ENCODE data around the gene CNTNAP5. TPM values are rescaled to one million over a fixed set of nuclear protein-coding genes. Genes with fewer than 3 reads are reported as not detected.

CNTNAP5 gene
- total and polyA plus RNA-seq, 4 donors: not detected

DNA sequence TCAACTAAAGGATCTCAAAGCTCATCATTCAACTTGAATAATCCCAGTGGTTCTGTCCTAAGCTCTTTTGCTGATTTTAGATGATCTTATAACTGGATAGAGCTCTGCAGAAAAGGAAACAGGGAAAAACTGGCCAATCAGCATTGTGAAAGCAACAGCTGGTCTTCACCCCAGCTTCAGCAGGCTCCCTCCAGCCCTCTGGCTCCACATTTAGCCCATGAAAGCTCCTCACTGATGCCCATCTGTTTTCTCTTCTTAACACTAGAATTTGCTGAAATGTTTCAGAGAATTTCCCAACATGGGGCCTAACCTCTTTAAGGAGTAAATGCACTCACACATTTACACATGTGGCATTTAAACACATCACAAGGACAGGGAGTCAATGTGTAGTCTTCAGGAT is 223.3 kb downstream of the CNTNAP5 start:
- Histone ChIP-seq H3K4me1 (ENCODE audit: control insufficient read depth in 1 of 2, insufficient read depth in 2 of 2, low read length in 2 of 2) (no peaks in the 10 kb centered on the region), H3K27me3 (ENCODE audit: control insufficient read depth in 1 of 2, insufficient read depth in 2 of 2, low read length in 1 of 2) (no peaks in the 10 kb centered on the region), H3K36me3 (ENCODE audit: control insufficient read depth in 1 of 2, insufficient read depth in 2 of 2, low read length in 1 of 2) (no peaks in the 10 kb centered on the region), H3K4me3 (ENCODE audit: low read length in 2 of 2) (no peak overlapping the region), H3K9me3 (ENCODE audit: control insufficient read depth, low read length) (no peaks in the 10 kb centered on the region), H3K27ac (ENCODE audit: low read depth in 1 of 2, low read length in 2 of 2) (no peak overlapping the region)
- intact Hi-C loops (cut with DNase I): no loop called here
- DNase-seq: no peak
- no peak for ATAC-seq (ENCODE audit: low FRiP score)

DNA sequence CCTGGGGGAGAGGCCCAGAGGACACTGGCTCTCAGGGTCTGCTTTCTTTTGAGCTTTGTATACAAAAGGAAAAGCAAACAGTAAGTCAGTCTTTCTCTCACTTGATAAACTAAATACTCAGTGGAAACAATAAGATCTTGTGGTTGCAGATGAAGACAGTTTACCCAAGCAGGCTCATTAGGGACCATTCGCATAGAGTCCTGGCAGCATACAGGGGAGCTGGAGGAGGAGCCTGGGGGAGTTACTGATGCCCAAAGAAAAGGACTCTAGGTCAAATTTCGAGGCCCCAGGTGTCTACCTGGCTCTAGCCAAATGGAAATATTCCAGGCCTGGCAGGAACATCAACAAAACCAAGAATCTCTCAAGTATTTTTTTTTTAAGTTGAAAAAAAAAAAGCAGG is 225.3 kb downstream of the CNTNAP5 start:
- no peak overlapping the region for H3K27ac ChIP-seq (ENCODE audit: low read depth in 1 of 2, low read length in 2 of 2)
- no peak for DNase-seq
- no peaks in the 10 kb centered on the region for H3K36me3 ChIP-seq (ENCODE audit: control insufficient read depth in 1 of 2, insufficient read depth in 2 of 2, low read length in 1 of 2)
- no peak overlapping the region for H3K4me3 ChIP-seq (ENCODE audit: low read length in 2 of 2)
- H3K4me1 ChIP-seq (ENCODE audit: control insufficient read depth in 1 of 2, insufficient read depth in 2 of 2, low read length in 2 of 2): no peaks in the 10 kb centered on the region
- H3K9me3 ChIP-seq (ENCODE audit: control insufficient read depth, low read length): no peaks in the 10 kb centered on the region
- no peak for ATAC-seq (ENCODE audit: low FRiP score)
- intact Hi-C loops (cut with DNase I): no loop called here
- WGBS, 2 donors: 81 to 95% methylated on average over 2 of the region's 2 CpGs
- no peaks in the 10 kb centered on the region for H3K27me3 ChIP-seq (ENCODE audit: control insufficient read depth in 1 of 2, insufficient read depth in 2 of 2, low read length in 1 of 2)

DNA sequence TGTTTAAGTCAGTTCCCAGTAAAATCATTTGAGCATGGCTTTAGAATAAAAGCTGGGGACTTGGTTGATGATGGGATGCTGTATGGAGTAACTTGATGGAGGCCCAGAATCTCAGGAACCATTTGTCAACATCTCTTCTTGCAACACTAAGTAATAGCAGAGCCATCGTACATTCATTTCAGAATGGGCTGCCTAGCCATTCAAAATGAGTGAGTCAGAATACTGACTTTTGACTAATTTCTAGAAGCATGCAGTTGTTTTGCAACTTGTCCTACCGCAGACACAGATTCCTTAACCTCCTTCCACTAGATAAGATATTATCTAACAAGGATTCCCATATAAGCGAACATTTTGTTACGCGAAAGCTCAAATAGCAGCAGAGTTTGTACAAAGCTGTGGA is 229.5 kb downstream of the CNTNAP5 start:
- ATAC-seq (ENCODE audit: low FRiP score): no peak

DNA sequence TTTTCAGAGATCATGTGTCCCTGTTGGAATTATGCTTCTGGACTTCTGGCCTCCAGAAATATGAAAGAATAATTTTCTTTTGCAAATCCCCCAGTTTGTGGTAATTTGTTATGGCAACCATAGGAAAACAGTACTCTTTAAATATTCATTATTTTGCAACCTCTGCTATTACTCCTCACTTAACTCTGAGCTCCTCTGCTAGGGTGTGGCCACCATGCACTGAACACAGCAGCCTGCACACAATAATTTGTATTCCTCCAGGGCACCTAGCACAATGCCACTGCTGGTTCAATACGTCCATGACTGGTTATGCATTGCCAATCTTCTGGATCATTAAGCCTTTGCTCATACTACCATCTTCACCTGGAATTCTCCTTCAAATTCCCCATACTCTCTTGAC is 232.0 kb downstream of the CNTNAP5 start:
- DNase-seq: no peak
- 71 to 77% methylated on average over 1 of the region's 1 CpG for WGBS, 2 donors
- Histone ChIP-seq H3K27ac (ENCODE audit: low read depth in 1 of 2, low read length in 2 of 2) (no peak overlapping the region), H3K4me3 (ENCODE audit: low read length in 2 of 2) (no peak overlapping the region), H3K36me3 (ENCODE audit: control insufficient read depth in 1 of 2, insufficient read depth in 2 of 2, low read length in 1 of 2) (no peaks in the 10 kb centered on the region), H3K4me1 (ENCODE audit: control insufficient read depth in 1 of 2, insufficient read depth in 2 of 2, low read length in 2 of 2) (no peaks in the 10 kb centered on the region), H3K27me3 (ENCODE audit: control insufficient read depth in 1 of 2, insufficient read depth in 2 of 2, low read length in 1 of 2) (no peaks in the 10 kb centered on the region), H3K9me3 (ENCODE audit: control insufficient read depth, low read length) (no peaks in the 10 kb centered on the region)
- ATAC-seq (ENCODE audit: low FRiP score): no peak
- intact Hi-C loops (cut with DNase I): no loop called here

More for the DNA sequence above, 229.5 kb downstream of the CNTNAP5 start:
- no peaks in the 10 kb centered on the region for H3K27me3 ChIP-seq (ENCODE audit: control insufficient read depth in 1 of 2, insufficient read depth in 2 of 2, low read length in 1 of 2)
- no peaks in the 10 kb centered on the region for H3K4me1 ChIP-seq (ENCODE audit: control insufficient read depth in 1 of 2, insufficient read depth in 2 of 2, low read length in 2 of 2)
- intact Hi-C loops (cut with DNase I): no loop called here
- DNase-seq: no peak
- no peaks in the 10 kb centered on the region for H3K36me3 ChIP-seq (ENCODE audit: control insufficient read depth in 1 of 2, insufficient read depth in 2 of 2, low read length in 1 of 2)
- H3K27ac ChIP-seq (ENCODE audit: low read depth in 1 of 2, low read length in 2 of 2): no peak overlapping the region
- 90 to 94% methylated on average over 5 of the region's 5 CpGs for WGBS, 2 donors
- H3K4me3 ChIP-seq (ENCODE audit: low read length in 2 of 2): no peak overlapping the region
- H3K9me3 ChIP-seq (ENCODE audit: control insufficient read depth, low read length): no peaks in the 10 kb centered on the region

DNA sequence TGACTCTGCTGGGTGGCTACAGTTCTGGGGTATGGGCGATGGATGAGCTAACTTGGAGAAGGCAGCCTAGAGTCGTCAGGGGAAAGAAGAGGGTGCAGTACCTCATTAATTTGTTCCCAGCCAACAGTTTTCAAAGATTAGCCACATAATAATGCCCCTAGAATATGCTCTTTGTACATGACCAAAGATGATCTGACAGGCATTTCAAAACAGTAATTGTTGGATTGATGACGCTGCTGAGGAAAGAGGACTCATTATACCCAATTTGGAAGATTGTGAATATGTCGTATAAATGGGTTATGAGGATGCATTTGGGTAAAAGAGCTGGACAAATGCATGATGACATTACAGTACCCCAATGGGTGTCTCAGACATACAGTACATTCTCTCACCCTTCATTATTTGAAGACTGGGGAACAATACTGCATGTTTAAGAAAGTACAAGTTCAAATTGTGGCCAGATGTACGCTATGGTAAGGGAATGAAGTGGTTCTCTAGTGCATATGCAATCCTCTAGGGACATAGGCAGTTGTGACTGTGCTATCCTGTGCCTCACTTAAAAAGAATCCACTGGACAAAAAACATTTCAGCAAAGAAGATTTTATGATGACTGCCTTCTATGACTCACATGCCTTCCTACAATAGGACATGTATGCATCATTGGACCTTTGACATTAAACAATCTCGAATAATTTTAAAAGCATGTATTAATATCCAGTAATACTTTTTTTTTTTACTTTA is 233.2 kb downstream of the CNTNAP5 start:
- no peaks in the 10 kb centered on the region for H3K9me3 ChIP-seq (ENCODE audit: control insufficient read depth, low read length)
- DNase-seq (no peak), ATAC-seq (ENCODE audit: low FRiP score) (no peak)
- no peak overlapping the region for H3K4me3 ChIP-seq (ENCODE audit: low read length in 2 of 2)
- no peaks in the 10 kb centered on the region for H3K36me3 ChIP-seq (ENCODE audit: control insufficient read depth in 1 of 2, insufficient read depth in 2 of 2, low read length in 1 of 2)
- H3K27me3 ChIP-seq (ENCODE audit: control insufficient read depth in 1 of 2, insufficient read depth in 2 of 2, low read length in 1 of 2): no peaks in the 10 kb centered on the region
- no peak overlapping the region for H3K27ac ChIP-seq (ENCODE audit: low read depth in 1 of 2, low read length in 2 of 2)
- intact Hi-C loops (cut with DNase I): no loop called here
- 87 to 93% methylated on average over 6 of the region's 6 CpGs for whole genome bisulfite sequencing, 2 donors
- H3K4me1 ChIP-seq (ENCODE audit: control insufficient read depth in 1 of 2, insufficient read depth in 2 of 2, low read length in 2 of 2): no peaks in the 10 kb centered on the region

DNA sequence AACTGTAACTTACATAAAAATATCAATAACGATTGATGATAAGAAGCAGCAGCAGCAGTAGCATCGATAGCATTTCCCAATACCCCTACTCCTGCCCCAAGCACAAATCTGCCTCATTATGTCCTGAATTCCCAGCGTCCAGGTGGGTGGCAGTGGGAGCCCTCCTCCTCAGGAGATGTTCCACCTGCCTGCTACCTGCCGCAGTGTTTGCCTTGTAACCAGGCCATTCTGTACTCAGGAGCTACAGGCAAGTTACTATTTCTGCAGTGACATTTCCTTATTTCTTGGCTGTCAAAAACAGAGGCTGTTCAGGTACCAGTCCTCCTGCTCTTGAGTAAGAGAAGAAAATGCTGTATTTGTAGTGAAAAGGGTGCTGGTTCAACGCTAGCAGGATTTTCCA is 236.4 kb downstream of the CNTNAP5 start:
- H3K9me3 ChIP-seq (ENCODE audit: control insufficient read depth, low read length): no peaks in the 10 kb centered on the region
- no peaks in the 10 kb centered on the region for H3K4me1 ChIP-seq (ENCODE audit: control insufficient read depth in 1 of 2, insufficient read depth in 2 of 2, low read length in 2 of 2)
- H3K27me3 ChIP-seq (ENCODE audit: control insufficient read depth in 1 of 2, insufficient read depth in 2 of 2, low read length in 1 of 2): no peaks in the 10 kb centered on the region
- ATAC-seq (ENCODE audit: low FRiP score) (no peak), DNase-seq (no peak)
- WGBS, 2 donors: 77 to 83% methylated on average over 5 of the region's 5 CpGs
- no peaks in the 10 kb centered on the region for H3K36me3 ChIP-seq (ENCODE audit: control insufficient read depth in 1 of 2, insufficient read depth in 2 of 2, low read length in 1 of 2)
- no peak overlapping the region for H3K4me3 ChIP-seq (ENCODE audit: low read length in 2 of 2)
- intact Hi-C loops (cut with DNase I): no loop called here
- no peak overlapping the region for H3K27ac ChIP-seq (ENCODE audit: low read depth in 1 of 2, low read length in 2 of 2)

DNA sequence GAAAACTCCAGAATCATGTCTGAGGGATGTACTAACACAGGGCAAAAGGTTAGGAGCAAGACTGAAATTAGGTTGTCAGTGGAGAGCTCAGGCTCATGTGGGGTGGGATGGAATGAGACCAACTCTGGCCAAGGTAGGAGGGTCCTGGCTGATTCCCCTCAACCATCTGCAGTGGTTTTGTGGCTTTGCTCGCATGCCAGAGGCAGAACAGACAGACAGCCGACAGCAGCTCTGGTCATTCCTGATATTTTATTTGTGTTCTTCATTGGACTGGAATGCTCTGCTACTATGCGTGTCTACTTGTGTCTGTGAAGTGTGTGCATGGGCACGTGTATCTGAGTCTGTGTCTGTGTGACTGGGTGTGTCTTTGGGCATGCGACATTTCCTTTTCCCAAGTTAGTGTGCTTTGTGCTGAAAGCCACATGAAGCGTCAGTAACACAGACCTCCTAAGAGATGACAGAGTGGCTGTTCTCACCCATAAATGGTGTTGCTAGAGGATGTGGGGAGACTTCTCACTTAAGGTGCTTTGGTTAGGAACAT is 239.5 kb downstream of the CNTNAP5 start:
- H3K36me3 ChIP-seq (ENCODE audit: control insufficient read depth in 1 of 2, insufficient read depth in 2 of 2, low read length in 1 of 2): no peaks in the 10 kb centered on the region
- WGBS, 2 donors: 54 to 72% methylated on average over 6 of the region's 6 CpGs
- intact Hi-C loops (cut with DNase I): no loop called here
- DNase-seq (no peak), ATAC-seq (ENCODE audit: low FRiP score) (no peak)
- no peaks in the 10 kb centered on the region for H3K27me3 ChIP-seq (ENCODE audit: control insufficient read depth in 1 of 2, insufficient read depth in 2 of 2, low read length in 1 of 2)
- H3K4me3 ChIP-seq (ENCODE audit: low read length in 2 of 2): no peak overlapping the region
- no peak overlapping the region for H3K27ac ChIP-seq (ENCODE audit: low read depth in 1 of 2, low read length in 2 of 2)
- no peaks in the 10 kb centered on the region for H3K4me1 ChIP-seq (ENCODE audit: control insufficient read depth in 1 of 2, insufficient read depth in 2 of 2, low read length in 2 of 2)
- no peaks in the 10 kb centered on the region for H3K9me3 ChIP-seq (ENCODE audit: control insufficient read depth, low read length)

DNA sequence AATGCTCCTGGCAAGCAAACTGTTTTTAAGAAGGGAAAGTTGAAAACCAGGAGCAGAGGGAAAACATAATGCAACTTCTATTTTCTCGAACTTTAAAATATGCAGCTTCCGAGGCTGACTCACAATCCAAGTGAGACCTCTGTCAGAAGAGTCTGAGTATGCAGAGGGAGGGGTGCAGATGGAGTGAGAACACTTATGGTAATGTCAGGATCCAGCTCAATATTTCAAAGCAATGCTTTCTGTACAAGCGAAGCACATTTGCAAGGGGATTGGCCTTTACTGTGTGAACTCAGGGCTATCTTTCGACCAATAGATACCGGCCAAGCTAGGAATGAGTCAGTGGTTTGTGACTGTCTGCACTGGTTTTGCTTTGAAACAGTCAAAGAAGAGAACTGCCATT is 242.7 kb downstream of the CNTNAP5 start:
- Histone ChIP-seq H3K4me1 (ENCODE audit: control insufficient read depth in 1 of 2, insufficient read depth in 2 of 2, low read length in 2 of 2) (no peaks in the 10 kb centered on the region), H3K27me3 (ENCODE audit: control insufficient read depth in 1 of 2, insufficient read depth in 2 of 2, low read length in 1 of 2) (no peaks in the 10 kb centered on the region), H3K4me3 (ENCODE audit: low read length in 2 of 2) (no peak overlapping the region), H3K27ac (ENCODE audit: low read depth in 1 of 2, low read length in 2 of 2) (no peak overlapping the region), H3K36me3 (ENCODE audit: control insufficient read depth in 1 of 2, insufficient read depth in 2 of 2, low read length in 1 of 2) (no peaks in the 10 kb centered on the region), H3K9me3 (ENCODE audit: control insufficient read depth, low read length) (no peaks in the 10 kb centered on the region)
- DNase-seq (no peak), ATAC-seq (ENCODE audit: low FRiP score) (no peak)
- intact Hi-C loops (cut with DNase I): no loop called here
- WGBS, 2 donors: 29 to 36% methylated on average over 5 of the region's 5 CpGs

DNA sequence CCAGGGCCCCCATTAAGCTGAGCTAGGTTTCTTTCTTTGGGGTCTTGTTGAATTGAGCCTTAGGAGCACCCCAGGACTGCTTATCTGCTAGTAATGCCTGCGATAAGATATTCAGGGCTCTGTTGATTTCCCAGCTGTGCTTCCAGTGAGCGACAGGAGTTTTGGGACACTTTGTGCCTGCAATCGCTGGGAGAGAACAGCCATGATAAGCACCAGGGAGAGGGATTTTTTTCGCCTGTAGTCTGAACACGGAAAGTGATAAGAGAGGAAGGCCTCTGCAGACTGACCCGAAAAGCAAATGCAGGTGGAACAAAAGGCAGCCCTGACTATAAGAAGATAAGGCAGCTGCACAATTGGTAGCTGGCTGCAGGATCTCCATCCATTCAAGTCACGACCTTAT is 244.3 kb downstream of the CNTNAP5 start:
- Histone ChIP-seq H3K36me3 (ENCODE audit: control insufficient read depth in 1 of 2, insufficient read depth in 2 of 2, low read length in 1 of 2) (no peaks in the 10 kb centered on the region), H3K27ac (ENCODE audit: low read depth in 1 of 2, low read length in 2 of 2) (no peak overlapping the region), H3K9me3 (ENCODE audit: control insufficient read depth, low read length) (no peaks in the 10 kb centered on the region), H3K4me1 (ENCODE audit: control insufficient read depth in 1 of 2, insufficient read depth in 2 of 2, low read length in 2 of 2) (no peaks in the 10 kb centered on the region), H3K4me3 (ENCODE audit: low read length in 2 of 2) (no peak overlapping the region), H3K27me3 (ENCODE audit: control insufficient read depth in 1 of 2, insufficient read depth in 2 of 2, low read length in 1 of 2) (no peaks in the 10 kb centered on the region)
- intact Hi-C loops (cut with DNase I): no loop called here
- ATAC-seq (ENCODE audit: low FRiP score) (no peak), DNase-seq (no peak)
- 37 to 45% methylated on average over 7 of the region's 7 CpGs for WGBS, 2 donors
